SU-DHL-6 (cell line): ENCODE measurements around the gene MAML3.

Source experiments
- EZH2phosphoT487 ChIP-seq: fragments of 200-600 bp; sonication (generic), shearing (Covaris generic); conservative IDR thresholded peaks from 2 replicates; pipeline ENCODE4 v1.6.1; 2018; ENCODE audit warnings: mild to moderate bottlenecking, antibody characterized with exemption, low read length, moderate library complexity, mixed read lengths
- TF ChIP-seq, protein P1 (sequence below): fragments of 200-600 bp; sonication (generic); IDR thresholded peaks from one replicate; pipeline ENCODE4 v1.5.1; 2017; ENCODE audit warnings: antibody characterized with exemption, mild to moderate bottlenecking, low read length, moderate library complexity; ENCODE audit not compliant: insufficient read depth, poor library complexity, severe bottlenecking

DNA sequence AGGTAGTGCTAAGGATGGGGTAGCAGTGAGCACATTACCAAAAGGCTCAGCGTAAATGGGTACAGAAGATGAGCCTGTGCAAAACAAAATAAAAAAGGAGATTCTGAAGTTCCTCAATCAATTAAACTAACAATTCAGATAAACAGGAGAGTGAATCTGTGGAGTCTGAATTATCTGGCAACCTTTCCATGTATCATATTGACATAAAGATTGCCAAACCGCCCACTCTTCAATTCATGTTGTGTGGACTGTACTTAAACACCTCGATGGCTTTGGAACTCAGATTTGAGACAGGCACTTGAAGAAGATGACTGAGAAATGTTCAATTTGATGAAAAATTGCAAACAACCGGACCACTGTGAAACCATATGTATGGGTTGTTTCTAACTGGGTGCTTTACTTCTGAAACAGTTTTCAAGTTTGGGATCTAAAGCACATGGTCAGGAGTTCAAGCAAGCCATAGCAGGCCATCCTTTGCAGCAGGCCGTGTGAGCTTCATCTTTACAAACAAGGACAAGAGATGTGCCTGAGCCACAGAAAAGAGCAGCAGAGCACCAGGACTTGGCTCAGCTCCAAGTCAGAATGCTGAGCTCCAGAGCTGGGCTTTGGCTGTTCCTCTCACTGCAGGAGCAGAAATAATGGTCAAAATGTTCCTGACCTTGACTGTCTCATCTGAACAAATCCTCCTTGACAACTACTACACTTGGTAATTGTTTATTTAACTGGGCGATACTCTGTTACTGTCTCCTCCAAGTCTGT, 380.2 kb downstream of the MAML3 start:
- TF ChIP-seq, protein P1, sequence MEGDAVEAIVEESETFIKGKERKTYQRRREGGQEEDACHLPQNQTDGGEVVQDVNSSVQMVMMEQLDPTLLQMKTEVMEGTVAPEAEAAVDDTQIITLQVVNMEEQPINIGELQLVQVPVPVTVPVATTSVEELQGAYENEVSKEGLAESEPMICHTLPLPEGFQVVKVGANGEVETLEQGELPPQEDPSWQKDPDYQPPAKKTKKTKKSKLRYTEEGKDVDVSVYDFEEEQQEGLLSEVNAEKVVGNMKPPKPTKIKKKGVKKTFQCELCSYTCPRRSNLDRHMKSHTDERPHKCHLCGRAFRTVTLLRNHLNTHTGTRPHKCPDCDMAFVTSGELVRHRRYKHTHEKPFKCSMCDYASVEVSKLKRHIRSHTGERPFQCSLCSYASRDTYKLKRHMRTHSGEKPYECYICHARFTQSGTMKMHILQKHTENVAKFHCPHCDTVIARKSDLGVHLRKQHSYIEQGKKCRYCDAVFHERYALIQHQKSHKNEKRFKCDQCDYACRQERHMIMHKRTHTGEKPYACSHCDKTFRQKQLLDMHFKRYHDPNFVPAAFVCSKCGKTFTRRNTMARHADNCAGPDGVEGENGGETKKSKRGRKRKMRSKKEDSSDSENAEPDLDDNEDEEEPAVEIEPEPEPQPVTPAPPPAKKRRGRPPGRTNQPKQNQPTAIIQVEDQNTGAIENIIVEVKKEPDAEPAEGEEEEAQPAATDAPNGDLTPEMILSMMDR, result no peak
- TF ChIP-seq EZH2phosphoT487, result no peak
